Stromal cell of bone marrow (primary cell): ENCODE measurements around the gene DLX5.

Source experiments
- DNase-seq: peaks from one replicate; pipeline ENCODE4 v3.0.0-alpha.2; 2012; ENCODE audit warnings: low read depth

The DLX5 gene

DNA sequence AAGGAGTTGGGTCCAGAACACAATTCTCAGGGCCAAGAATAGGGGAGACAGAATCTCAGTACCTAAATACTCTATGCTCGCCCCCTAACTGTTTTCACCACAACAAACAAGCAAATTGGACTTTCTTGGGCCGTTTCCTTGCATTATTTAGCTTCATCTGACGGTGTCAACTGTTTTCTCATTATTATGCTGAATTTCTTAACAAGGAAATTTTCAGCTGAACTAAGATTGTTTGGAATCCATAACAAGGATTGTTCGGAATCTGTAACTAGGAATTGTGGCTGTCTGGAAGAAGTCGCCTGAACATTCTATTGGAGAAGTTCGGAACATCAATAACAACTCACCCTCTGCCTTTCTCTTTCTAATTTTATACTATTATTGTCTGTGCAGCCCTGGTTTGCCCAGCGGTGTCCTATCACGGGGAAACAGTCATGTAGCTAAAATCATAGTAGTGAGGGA lies 34.7 kb downstream of the DLX5 start:
- no peak for DNase-seq

DNA sequence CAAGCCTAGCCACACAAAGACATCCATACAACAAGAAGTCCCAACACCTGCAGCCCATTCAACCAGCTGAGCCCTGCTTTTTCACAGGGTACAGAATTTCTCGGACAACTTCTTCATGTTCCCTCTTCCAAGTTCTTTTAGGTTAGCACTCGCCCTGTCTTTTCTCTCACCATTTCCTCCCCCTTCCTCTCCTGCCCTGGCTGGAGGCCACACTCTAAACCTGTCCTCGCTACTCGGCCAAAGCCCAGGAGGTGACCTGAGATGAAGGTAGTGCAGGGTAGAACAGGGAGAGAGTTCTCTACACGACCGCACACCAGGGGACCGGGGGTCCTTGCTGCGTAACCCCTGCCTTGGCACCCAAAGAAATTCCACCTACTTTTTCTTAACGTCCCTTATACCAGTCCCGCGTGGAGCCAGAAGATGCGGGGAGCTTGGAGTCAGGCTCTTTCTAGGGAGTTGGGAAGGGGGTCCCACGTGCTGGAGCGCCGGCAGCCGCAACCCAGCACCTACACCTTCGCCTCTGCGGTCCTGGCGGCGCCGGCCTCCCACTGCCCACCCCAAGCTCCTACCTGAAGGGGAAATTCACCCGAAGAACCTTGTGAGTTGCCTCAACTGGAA lies 35.3 kb downstream of the DLX5 start:
- DNase-seq, result no peak

DNA sequence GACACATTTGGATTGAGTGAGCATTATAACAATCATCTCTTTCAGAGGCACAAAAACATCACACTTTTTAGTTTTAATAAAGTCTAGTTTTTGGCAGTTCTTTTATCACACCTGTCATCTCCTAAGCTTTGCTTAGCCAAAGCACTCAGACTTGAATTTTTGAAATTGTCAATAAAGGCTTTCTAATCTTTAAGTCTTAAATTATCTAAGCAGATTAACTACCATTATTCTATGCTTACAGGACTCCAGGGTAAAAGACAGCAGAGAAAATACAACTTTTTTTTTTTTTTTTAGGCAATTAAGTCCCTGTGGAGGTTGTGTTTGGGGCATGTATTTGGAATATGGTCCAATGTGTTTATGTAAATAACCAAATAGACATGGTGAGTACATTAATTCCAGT lies 36.9 kb downstream of the DLX5 start:
- DNase-seq, result no peak

DNA sequence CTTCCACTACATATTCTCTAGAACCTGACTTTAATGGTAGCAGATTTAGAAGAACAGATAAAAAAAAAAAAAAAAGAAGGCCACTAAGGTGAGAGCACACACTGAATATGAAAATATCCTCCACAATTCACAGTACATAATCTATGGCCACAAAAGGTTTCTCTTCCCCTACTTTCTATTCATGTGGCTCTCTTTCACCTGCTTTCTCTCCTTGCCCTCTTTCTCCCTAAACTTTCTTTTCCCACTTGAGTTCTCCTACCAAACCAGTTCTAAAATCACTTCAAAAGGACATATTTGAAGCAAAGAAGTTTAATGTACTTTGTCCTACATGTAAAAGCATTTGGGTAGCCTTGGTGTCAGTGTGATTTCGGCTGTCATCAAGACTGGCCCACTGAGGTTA lies 37.7 kb downstream of the DLX5 start:
- DNase-seq, result no peak

DNA sequence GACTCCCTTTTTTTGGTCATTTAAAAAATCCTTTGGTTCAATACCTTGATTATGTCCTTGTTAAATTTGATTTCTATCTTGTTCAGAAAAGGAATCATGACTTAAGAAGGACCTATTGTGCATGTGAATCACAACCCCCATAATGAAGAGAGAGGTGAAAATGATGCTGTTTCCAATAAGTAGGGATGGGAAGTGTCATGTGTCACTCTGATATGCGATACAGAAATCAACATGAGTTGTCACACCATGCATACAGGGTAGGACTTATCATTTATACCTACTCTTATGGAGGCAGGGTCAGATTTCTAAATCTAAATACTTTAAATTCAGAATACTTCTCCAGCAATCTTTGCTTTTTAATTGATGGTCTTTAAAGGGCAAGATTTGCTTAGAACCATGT lies 38.6 kb downstream of the DLX5 start:
- no peak for DNase-seq

DNA sequence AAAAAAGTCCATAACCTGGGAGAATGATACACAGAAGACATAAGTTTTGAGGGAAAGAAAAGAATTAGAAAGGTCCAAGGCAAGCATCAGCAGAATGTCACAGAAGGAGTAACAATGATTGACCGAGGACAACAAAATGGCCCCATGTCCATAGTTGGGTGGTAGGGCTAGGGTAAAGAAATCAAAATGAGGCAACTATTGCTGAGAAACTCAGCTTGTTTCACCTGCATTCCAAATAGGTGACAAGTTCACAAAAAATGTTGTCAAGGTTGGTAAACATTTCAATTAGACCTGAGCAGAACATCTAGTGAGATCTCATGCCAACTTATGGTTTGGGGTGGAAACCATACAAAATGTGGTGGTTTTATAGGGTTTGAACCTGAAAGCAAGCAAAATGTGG lies 42.0 kb downstream of the DLX5 start:
- no peak for DNase-seq

DNA sequence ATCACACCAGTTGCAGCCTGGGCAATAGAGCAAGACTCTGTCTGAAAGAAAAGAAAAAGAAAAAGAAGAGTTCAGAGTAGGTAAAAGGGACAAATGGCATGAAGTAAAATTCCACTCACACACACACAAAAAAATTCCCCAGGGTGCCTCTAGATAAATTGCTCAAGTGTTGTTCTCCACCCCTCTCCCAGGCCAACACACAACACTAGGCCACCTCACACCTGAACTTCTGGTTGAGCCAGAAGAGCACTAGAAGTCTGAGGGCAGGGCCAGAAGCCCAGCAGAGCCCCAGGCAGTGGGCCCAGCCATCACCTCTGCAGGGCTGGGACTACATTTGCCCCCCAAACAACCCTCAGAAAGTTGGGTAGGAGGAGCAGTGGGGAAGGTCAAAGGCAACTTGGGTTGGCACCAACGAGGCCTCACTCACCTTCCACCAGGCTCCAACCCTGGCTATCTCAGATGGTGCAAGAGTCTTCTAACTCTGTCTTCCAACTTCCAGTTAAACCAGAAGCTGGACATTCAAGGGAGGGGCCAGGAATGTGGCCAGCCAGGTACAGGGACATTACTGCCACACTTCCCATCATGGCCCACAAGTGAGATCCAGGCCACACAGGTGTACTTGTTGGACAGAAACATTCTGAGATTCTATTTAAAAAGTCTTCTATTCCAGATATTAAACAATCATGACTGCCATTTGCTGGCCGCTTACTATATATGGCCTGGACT lies 44.9 kb downstream of the DLX5 start:
- no peak for DNase-seq

DNA sequence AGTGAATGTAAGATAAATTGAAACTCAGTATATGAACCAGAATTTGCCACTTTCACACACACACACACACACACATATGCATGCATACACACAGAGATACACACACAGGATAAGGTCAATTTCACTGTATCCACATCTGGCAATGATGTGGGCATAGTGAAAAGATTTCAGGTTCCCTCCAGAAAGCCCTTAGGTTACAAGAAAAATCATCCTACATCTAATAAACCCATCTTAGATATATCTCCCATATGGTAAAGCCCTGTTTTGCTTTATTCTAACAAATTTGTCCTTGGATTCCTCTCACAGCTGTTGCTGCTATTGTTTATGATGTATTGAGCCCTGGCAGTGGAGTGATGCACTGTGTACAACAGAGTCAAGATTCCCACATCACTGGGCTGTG lies 47.2 kb downstream of the DLX5 start:
- no peak for DNase-seq

DNA sequence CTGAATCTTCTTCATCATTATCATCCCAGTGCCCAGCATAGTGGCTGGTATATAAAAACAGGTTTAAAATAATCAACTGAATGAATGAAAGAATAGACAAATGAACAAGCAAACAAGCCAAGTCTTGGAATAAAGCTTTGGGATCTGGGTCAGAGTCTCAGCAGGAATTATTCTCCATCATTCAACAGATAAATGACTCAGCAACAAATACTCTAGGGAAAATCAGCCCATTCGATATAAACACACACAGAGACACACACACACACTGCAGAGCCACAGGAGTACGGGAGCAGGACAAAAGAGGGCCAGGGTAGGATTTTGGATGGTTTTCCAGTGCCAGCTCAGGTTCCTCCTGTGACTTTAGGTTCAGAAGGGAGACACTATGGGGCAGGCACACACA lies 48.5 kb downstream of the DLX5 start:
- no peak for DNase-seq

DNA sequence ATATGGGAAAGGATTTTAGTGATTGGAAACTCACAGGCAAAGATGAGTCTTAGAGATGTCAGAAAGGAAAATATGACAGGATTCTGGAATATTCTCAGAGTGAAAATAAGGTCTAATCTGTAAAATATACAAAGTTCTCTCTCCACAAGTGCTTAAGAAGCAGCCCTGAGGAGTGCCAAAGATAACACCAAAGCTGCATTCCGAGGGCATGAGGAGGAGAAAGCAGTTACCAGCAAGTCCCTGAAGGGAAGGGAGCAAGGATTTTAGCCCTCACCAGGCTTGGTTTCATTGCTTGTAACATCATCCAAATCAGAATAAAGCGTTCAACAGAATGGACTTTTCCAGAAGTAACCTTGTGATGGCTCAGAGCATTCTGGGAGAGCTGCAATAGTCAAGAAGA lies 50.6 kb downstream of the DLX5 start:
- DNase-seq, result peak; percentile 98

DNA sequence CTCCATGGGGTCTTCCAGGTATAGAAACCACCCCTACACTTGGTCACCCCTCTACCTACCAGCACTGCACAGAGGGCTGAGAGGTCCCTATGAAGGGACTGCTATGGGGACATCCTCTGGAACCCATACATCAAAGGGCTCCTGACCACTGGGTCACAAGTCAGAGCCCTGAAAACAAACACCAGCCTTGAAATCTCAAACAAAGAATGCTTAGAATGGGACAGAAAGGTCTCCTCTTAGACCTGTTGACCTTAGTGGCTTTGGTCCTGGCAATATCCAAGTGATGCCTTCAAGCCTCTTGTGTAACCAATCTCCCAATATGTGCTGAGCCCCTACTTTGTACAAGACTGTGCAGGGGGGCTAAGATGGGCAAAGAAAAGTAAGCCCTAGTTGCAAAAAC lies 53.9 kb downstream of the DLX5 start:
- no peak for DNase-seq
